ENCODE measurements around the gene ZGPAT. TPM values are rescaled to one million over a fixed set of nuclear protein-coding genes. Genes with fewer than 3 reads are reported as not detected.
A peak's percentile ranks its signal among the peaks of the same experiment; 100 is the strongest.

Gene ZGPAT
- total RNA-seq, 1 experiment from 2014 or later = 27.6 TPM

GRCh38 chr20:63679799-63680305 lies 28.0 kb upstream of the ZGPAT start:
- Mint-ChIP-seq H3K9me3 (no peaks in the 10 kb centered on the region; a peak in 1 of 5 replicates), H3K36me3 (ENCODE audit: insufficient read depth in 1 of 3, low read depth in 3 of 3) (peaks cover 12 to 26% (median 26%) of the 10 kb centered on the region in 3 experiments; a peak in 6 of 7 replicates), H3K4me1 (no peaks in the 10 kb centered on the region), H3K27me3 (ENCODE audit: low read depth) (no peaks in the 10 kb centered on the region), H3K4me3 (no peak overlapping the region), H3K27ac (peak overlapping the region in 2 of 3 experiments; percentile 76 to 77; a peak in 2 of 7 replicates)
- DNase-seq = no peak
- Histone ChIP-seq H3K9ac (ENCODE audit: extremely low read depth, insufficient read length, low read length) (no peak overlapping the region), H4K20me1 (ENCODE audit: control insufficient read depth, insufficient read depth, insufficient read length) (no peaks in the 10 kb centered on the region), H3K56ac (ENCODE audit: insufficient read length, low read depth, low read length) (no peak overlapping the region), H2BK5ac (ENCODE audit: insufficient read length, low read length) (no peak overlapping the region), H3K27ac (ENCODE audit: insufficient read length, low read depth, low read length) (no peak overlapping the region), H4K91ac (ENCODE audit: insufficient read length, low read depth, low read length) (no peak overlapping the region), H2BK12ac (ENCODE audit: insufficient read length, low read depth, low read length) (no peak overlapping the region), H3K9me3 (ENCODE audit: control insufficient read depth, low read depth, low read length) (no peaks in the 10 kb centered on the region), H4K5ac (ENCODE audit: insufficient read length, low read depth, low read length) (no peak overlapping the region), H2BK15ac (ENCODE audit: low read depth, low read length) (no peak overlapping the region), H3K27me3 (ENCODE audit: insufficient read depth, low read length) (no peaks in the 10 kb centered on the region), H3T11ph (ENCODE audit: low read length) (no peak overlapping the region), H3K23ac (ENCODE audit: insufficient read length, low read depth, low read length) (no peak overlapping the region), H2AK5ac (ENCODE audit: insufficient read length, low read length) (no peak overlapping the region), H4K8ac (replicated peaks; ENCODE audit: insufficient read length, low read depth, low read length) (no peak overlapping the region), H3K79me2 (ENCODE audit: insufficient read depth, low read length) (no peaks in the 10 kb centered on the region), H3K14ac (ENCODE audit: insufficient read depth, low read length) (no peak overlapping the region; the same call in 1 of the 2 replicates), H3K4ac (ENCODE audit: low read depth, low read length) (no peak overlapping the region), H3K4me1 (ENCODE audit: insufficient read depth, low read length) (no peaks in the 10 kb centered on the region), H2BK20ac (ENCODE audit: low read depth, low read length, poor library complexity, severe bottlenecking) (no peak overlapping the region), H3K23me2 (ENCODE audit: insufficient read length, low read depth, low read length, poor library complexity, severe bottlenecking) (no peaks in the 10 kb centered on the region), H3K4me2 (ENCODE audit: insufficient read depth, insufficient read length, low read length) (no peak overlapping the region), H3K18ac (ENCODE audit: insufficient read length, low read depth, low read length) (no peak overlapping the region), H2AFZ (ENCODE audit: low read length) (no peak overlapping the region), H3K79me1 (ENCODE audit: insufficient read depth, low read depth, low read length, poor library complexity, severe bottlenecking) (no peaks in the 10 kb centered on the region), H2BK120ac (ENCODE audit: low read depth, low read length, poor library complexity, severe bottlenecking) (no peak overlapping the region)
- no peak for TF ChIP-seq CTCF (conservative IDR thresholded peaks at IDR 0.05)
- WGBS (ENCODE audit: extremely low coverage, insufficient read length, low lambda C conversion rate) = no CpG with 5 or more reads among the region's 19 CpGs

Measured in H9 (cell line).